Islet of Langerhans (tissue), 1 donor: ENCODE results near the gene SLC44A1.
"Not testable (repeated sequence)": the region's sequence is repeated elsewhere in the genome, so short reads cannot be mapped to it uniquely, and the experiment has no call there.

Experiments used
- FAIRE-seq: peaks from one replicate; lab custom pipeline; 2011; peaks lifted over from hg19 to GRCh38; lab: Jason Lieb, UNC

SLC44A1 gene

DNA sequence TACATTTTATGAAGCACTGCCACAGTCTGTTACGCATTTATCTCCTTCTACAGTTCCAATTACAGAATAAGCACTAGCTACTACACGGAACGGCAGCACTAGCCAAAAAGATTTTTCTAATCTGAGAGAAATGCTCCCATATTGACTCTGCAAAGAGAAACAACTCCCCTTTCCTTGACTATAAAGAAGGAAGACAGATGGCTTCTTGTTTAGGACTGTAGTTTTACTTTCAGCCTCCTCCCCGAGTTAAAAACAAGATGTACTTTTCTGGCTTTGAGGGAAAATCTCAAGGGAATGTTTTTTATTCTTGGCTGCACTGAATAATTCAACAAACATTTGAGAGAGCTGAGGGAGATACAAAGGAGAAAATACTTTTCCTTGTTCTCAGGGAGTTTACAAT, 1.9 kb upstream of the SLC44A1 start:
- FAIRE-seq: no peak

DNA sequence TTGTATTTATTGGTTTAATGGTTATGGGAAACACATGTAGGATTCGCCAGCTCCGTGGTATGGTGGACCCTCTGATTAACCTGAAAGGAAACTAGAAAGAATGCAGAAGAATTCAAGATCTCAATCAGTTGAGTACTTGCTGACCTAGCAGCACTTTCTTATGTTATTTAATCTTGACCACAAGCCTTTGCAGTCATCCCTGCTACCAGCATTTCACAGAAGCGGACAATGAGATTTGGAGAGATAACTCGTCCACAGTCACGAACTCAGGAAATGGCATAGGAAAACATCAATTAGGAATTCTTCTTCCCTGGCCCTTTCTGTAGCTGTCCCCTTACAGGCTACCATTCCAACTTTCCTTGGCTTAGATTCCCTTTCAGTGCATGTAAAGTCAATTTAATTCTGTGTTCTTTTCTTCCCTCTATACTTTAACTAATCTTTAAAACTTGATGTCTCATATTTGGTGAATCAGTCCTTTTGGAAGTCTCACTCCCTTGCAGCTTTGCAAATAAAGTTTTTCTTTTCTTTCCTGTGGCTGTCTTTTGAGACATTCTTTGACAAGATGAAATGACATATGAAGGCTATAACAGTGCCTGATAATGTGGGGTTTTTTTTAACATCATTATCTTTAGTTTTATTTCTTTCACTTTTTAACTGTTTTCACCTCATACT, 1.3 kb upstream of the SLC44A1 start:
- no peak for FAIRE-seq

- no peak for FAIRE-seq
Measured at GRCh38 chr9:105244734-105245028, 230 bp downstream of the SLC44A1 start.

GRCh38 chr9:105245029-105245890, 809 bp downstream of the SLC44A1 start:
- FAIRE-seq: peak; percentile 53

DNA sequence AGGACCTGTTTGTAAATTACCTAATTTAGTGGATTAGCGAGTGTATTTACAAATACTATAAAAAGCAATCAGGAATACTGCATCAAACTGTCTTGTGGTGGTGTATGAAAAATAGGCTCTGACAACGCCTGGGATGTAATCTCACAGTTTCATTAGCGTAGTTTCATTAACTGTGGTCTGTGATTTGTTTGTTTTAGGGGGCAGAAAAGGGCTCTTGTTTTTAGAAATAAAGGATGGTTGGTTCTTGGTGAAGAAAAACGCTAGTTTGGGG, 1.4 kb downstream of the SLC44A1 start:
- no peak for FAIRE-seq

DNA sequence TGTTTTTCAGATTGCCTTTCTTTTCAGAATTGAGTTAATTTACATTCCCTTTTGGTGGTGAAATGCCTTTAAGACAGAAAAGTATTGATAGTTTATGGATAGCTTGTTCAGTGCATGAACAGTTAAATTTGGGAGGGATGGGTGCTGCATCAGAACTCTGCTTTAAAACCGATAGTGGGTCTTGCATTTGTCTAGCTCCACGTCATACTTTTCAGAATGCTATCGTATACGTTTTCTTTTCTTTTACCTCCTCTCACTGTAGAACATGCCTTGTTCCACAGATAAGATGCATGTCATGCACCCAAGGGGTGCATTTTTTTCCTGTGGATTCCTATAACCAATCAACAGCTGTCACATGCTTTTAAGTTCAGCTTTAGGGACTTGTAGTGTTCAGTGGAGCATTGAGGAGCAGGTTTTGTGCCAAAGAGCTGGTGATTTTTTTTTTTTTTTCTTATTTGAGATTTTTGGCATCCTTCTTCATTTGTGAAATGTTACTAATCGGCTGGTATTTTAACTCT, 2.3 kb downstream of the SLC44A1 start:
- no peak for FAIRE-seq

DNA sequence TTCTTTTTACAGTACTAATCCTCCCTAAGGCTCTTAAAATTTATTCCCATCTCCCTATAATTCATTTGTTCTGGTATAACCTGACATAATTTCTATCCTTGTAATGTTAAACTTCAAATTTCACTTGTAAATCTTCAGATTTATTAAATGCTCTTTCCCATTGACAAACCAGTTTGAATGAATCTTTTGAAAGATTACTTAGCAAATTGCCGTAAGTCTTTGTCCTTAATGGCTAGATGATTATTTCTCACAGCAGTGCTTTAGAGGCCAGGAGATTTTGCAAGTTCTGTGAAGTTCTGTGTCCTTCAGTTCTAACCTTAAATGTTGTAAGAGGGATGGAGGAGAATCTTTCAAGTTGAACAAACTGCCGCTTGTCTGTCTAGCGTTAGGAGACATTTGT, 4.2 kb downstream of the SLC44A1 start:
- FAIRE-seq: no peak

DNA sequence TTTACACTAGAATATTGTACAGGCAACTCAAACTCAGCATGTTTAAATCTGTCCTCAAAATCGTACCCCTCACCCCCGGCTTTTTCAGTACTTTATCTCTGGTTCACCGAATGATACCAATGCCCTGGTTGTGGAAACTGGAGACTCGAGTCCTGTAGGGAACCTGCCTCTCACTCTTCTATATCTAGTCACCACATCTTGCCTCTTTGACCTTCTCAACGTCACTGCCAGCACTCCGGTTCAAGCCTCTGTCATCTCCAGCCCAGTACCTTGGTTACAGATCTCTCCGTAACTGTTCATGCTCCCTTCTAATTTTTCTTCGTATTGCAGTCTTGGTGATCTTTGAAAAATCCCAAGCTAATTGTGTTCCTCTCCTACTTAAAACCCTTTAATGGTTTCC, 6.7 kb downstream of the SLC44A1 start:
- no peak for FAIRE-seq

GRCh38 chr9:105251733-105252404, 7.4 kb downstream of the SLC44A1 start:
- FAIRE-seq: peak; percentile 33

DNA sequence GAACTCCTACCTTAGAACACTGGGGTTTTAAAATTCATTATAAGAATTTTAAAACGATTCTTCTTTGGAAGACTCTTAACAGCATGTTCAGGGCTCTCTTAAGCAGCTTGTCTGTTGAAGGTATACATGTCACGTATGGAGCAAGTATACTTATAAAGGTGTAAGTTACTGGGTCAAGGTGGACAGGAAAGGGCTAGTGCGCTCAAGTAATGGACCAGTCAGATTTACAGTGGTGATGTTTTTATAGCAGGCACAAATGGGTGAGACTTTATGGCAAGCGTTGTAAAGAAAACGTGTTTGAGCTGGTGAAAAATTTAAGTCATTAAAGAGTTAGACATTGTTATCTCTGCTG, 7.9 kb downstream of the SLC44A1 start:
- no peak for FAIRE-seq

DNA sequence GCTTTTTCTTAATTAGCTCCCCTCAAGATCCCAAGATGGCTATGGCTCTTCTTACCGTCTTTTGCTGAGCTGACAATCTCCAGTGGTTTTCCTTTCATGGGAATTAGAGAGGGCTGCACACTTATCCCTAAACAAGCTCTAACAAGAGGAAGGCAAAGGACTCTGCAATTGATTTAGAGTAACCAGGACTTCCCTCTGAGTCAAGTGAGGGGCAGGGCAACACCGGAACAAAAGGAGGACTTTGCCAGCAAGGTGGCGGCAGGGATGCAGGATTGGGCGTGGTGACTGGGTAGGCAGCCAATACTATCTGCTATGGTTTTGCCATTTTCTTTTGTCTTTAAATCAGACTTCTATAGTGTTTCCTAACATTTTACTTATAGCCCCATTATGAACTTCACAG, 9.8 kb downstream of the SLC44A1 start:
- no peak for FAIRE-seq

DNA sequence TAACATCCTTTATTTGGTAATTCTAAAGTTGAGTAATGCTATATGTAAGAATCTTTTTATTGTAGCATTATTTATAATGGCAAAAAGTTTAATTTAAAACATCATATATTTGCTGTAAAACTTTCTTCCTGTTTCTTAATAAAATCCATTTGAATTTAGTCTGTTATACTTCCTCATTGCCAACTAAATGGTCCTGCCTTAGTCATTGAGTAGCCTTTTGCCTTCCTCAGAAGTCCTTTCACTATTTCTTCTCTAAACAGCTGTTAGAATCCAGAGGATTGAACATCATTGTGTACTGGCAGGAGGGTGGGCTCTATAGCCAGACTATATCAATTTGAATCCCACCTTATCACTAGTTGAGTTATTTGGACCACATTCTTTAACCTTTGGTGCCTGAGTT, 11.0 kb downstream of the SLC44A1 start:
- no peak for FAIRE-seq

GRCh38 chr9:105256569-105256968, 12.1 kb downstream of the SLC44A1 start:
- not testable (repeated sequence) for FAIRE-seq

GRCh38 chr9:105257809-105258208, 13.4 kb downstream of the SLC44A1 start:
- FAIRE-seq: no peak

DNA sequence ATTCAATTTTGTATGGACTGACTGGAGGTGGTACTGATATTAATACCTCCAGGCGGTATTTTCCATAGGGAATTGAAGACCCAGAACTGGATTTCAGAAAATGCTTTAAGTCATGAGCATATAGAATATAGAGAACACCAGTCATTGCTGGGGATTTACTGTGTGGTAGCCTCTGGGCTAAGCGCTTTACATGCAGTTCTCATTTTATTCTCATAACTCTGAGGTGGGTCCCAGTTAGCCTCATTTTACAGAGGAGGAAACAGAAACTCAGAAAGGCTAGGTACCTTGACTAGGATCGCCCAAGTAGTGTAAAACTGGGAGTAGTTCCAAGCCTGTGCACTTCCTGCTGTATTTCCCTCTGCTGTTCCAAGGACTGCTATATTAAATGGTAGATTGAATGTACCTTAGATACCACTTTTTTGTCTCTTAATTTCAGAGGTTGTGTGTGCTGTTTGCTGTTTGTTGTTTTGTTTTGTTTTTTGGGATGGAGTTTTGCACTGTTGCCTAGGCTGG, 13.8 kb downstream of the SLC44A1 start:
- FAIRE-seq: no peak

GRCh38 chr9:105259274-105259673, 14.8 kb downstream of the SLC44A1 start:
- no peak for FAIRE-seq

- FAIRE-seq: peak; percentile 27
Measured at GRCh38 chr9:105259731-105260612, 15.5 kb downstream of the SLC44A1 start.

DNA sequence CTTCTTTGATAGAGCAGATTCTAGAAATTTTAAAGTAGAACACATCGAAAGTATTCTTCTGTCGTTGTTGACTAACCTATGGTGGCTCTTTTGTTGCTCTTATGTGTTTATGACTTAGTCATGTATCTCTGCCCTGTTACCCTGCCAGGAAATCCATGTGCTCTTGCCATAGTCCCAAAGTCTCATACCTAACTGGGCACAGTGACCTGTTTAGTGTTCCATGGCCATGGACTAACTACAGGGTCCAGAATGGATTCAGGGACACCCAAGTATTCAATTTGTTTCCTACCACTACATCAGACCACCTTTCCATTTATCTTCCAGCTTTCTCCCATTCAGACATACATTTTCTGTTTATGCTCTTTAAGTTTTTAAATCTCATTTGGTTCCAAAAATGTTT, 18.0 kb downstream of the SLC44A1 start:
- FAIRE-seq: no peak

DNA sequence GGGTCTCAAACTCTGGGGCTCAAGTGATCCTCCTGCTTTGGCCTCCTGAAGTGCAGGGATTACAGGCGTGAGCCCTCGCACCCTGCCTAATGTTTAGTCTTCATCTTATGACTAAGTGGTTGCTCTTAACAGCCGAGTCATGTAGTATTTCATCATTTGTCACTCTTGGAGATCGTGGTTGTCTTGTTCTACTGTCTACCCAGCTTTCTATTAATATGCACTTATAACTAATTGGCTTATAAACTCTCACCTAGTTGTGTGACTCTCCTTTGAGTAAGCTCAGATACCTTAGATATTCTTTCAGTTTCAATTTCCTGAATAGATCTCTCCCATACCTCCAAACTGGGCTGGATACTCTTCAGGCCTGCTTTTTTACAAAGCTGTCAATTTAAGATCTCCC, 19.9 kb downstream of the SLC44A1 start:
- peak; percentile 36 for FAIRE-seq

DNA sequence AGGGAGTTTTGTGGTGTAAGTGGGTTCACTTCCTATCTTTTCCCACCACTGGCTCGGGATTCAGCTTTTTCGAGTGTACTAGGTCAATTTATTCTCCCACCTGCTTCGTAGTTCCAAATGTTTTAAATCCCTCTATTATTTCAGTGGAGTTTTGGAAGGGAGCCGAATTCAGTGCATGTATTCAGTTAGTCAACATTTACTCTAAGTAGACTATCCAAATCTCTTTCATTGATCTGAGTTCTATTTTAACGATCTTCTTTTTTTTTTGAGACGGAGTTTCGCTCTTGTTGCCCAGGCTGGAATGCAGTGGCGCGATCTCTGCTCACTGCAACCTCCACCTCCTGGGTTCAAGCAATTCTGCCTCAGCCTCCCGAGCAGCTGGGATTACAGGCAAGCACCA, 23.8 kb downstream of the SLC44A1 start:
- not testable (repeated sequence) for FAIRE-seq

GRCh38 chr9:105269593-105269992, 25.1 kb downstream of the SLC44A1 start:
- FAIRE-seq: no peak

GRCh38 chr9:105270711-105271110, 26.3 kb downstream of the SLC44A1 start:
- no peak for FAIRE-seq
